Body of pancreas (tissue), 4 donors: ENCODE measurements around the gene TOR4A. TPM values are rescaled to one million over a fixed set of nuclear protein-coding genes. Genes with fewer than 3 reads are reported as not detected.

Experiments used
- ATAC-seq: fragments of 150-250 bp; one replicate; pipeline ENCODE4 v1.9.1; 2016
- DNase-seq, 4 donors: peaks; one replicate each; pipeline ENCODE4 v3.0.0-alpha.2; 2019
- H3K27ac ChIP-seq, 4 donors: fragments of 200-600 bp; sonication (generic); 1 replicate in 3 of 4; 2 replicates in 1 of 4; pipeline versions ENCODE4 v1.5.1 to v1.6.1; 2016 to 2019; ENCODE audit warnings: mild to moderate bottlenecking in 1 of 4, mixed read lengths in 1 of 4, moderate library complexity in 1 of 4
- H3K27me3 ChIP-seq, 2 donors: fragments of 200-600 bp; sonication (generic); one replicate each; pipeline ENCODE4 v1.6.0; 2016; ENCODE audit warnings: mild to moderate bottlenecking in 1 of 2
- H3K36me3 ChIP-seq, 2 donors: fragments of 200-600 bp; sonication (generic); replicated peaks in 1 of 2; 2 replicates each; pipeline ENCODE4 v1.5.1; 2016; ENCODE audit warnings: low read depth in 2 of 2; ENCODE audit not compliant: insufficient read depth in 1 of 2
- H3K4me1 ChIP-seq: fragments of 200-600 bp; sonication (generic); one replicate; pipeline ENCODE4 v1.6.0; 2016
- H3K4me3 ChIP-seq, 2 donors: fragments of 200-600 bp; sonication (generic); 1 replicate in 1 of 2; 2 replicates in 1 of 2; pipeline ENCODE4 v1.5.1; 2016 to 2019
- H3K9me3 ChIP-seq, 3 donors: fragments of 200-600 bp; sonication (generic); 1 replicate in 2 of 3; 2 replicates in 1 of 3; pipeline ENCODE4 v1.5.1; 2016
- POLR2A ChIP-seq, 3 donors: fragments of 450-650 bp; IDR thresholded peaks; one replicate each; pipeline ENCODE4 v1.6.1; 2016; ENCODE audit warnings: antibody characterized with exemption in 3 of 3, mild to moderate bottlenecking in 2 of 3
- WGBS, 2 donors: methylation state at CpG; one replicate each; pipeline ENCODE4 v1.1.5; 2017; 5-methylcytosine and 5-hydroxymethylcytosine counted together
- intact Hi-C: fragments of 100-400 bp; cut with DNase I; formaldehyde crosslinking; loops from one replicate; pipeline ENCODE4 v1.15.1; 2023
- total RNA-seq, 2 donors: library from RNA; depleted of rRNA; stranded (reverse); fragments of >200 nt; gene quantifications; one replicate each; pipeline ENCODE4 v1.1.0, GENCODE V29; 2016
- TF ChIP-seq, protein P1 (sequence below), 7 experiments: fragments of 450-650 bp in 4 of 7; fragments of 200-600 bp in 3 of 7; sonication (generic) in 3 of 7; IDR thresholded peaks; one replicate each; pipeline ENCODE4 v1.5.1; 2016 to 2019; ENCODE audit warnings: antibody characterized with exemption in 7 of 7

Gene TOR4A
- total RNA-seq, 2 donors from 2014 or later, result 9.9 to 12.2 TPM

GRCh38 chr9:137300567-137301080 is 23.1 kb downstream of the TOR4A start:
- WGBS, 2 donors, result 1 to 2% methylated on average over 19 to 25 of the region's 25 CpGs
- no peaks in the 10 kb centered on the region for H3K27me3 ChIP-seq
- no peak for TF ChIP-seq POLR2A (IDR thresholded peaks at IDR 0.05)
- TF ChIP-seq, protein P1, sequence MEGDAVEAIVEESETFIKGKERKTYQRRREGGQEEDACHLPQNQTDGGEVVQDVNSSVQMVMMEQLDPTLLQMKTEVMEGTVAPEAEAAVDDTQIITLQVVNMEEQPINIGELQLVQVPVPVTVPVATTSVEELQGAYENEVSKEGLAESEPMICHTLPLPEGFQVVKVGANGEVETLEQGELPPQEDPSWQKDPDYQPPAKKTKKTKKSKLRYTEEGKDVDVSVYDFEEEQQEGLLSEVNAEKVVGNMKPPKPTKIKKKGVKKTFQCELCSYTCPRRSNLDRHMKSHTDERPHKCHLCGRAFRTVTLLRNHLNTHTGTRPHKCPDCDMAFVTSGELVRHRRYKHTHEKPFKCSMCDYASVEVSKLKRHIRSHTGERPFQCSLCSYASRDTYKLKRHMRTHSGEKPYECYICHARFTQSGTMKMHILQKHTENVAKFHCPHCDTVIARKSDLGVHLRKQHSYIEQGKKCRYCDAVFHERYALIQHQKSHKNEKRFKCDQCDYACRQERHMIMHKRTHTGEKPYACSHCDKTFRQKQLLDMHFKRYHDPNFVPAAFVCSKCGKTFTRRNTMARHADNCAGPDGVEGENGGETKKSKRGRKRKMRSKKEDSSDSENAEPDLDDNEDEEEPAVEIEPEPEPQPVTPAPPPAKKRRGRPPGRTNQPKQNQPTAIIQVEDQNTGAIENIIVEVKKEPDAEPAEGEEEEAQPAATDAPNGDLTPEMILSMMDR (IDR thresholded peaks at IDR 0.05), result no peak
- ATAC-seq (no peak), DNase-seq (peak; percentile 36 to 53 (median 48))
- H3K4me1 ChIP-seq, result peaks cover 83% of the 10 kb centered on the region
- no peaks in the 10 kb centered on the region for H3K36me3 ChIP-seq
- H3K9me3 ChIP-seq, result no peaks in the 10 kb centered on the region
- intact Hi-C loops, result no loop called here
- peak overlapping the region; percentile 32 to 43 for H3K4me3 ChIP-seq
- peak overlapping the region; percentile 84 to 95 (median 90) for H3K27ac ChIP-seq

DNA sequence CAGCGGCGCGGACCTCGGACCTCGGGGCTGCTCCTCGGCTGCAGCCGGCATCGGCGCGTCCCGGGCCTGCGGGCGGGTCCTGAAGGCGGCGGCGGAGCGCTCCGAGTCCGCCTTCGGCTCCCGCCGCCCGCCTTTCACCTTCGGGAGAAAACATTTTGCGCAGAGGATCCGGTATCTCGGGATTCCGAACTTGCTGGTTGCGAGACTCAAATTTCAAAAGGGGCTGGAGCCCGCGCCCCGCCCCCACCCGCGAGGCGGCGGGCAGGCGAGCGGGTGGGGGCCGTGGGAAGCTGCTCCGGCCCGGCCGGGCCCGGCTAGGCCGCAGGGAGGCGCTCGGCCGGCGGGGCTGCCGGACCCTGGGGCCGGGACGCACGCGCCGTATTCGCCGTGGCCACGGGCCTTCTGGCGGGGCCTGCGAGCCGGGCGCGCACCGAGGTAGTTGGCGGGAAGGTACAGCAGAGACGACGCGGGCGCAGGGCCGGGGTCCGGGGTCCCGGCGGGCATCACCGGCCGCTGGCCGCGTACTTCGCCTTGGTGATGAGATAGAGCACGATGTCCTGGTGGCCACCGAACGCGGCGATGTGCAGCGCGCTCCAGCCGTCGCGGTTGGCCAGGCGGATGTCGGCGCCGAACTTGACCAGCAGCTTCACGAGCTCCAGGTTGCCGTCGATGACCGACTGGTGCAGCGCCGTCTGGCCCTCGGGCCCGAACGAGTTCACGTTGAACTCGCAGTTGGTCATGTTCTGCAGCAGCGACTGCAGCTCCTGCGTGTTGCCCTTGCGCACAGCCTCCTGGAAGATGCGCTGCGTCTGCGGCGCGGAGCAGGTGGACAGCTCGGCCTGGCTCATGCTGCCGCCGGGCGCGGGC is 23.8 kb downstream of the TOR4A start:
- peaks cover 85% of the 10 kb centered on the region for H3K4me1 ChIP-seq
- intact Hi-C loops, result no loop called here

GRCh38 chr9:137302118-137302448 is 24.6 kb downstream of the TOR4A start, which contains the start of gene NRARP:
TSS of gene NRARP (minus strand) at chr9:137302271. CDS start at chr9:137301928, 343 bp downstream.
- peaks cover 85% of the 10 kb centered on the region for H3K4me1 ChIP-seq
- H3K9me3 ChIP-seq, result no peaks in the 10 kb centered on the region
- ATAC-seq, result peak; percentile 70
- peak within 1 kb of the TSS; percentile 88 to 99 (median 95) for H3K27ac ChIP-seq
- intact Hi-C loops, result no loop called here
- no peaks in the 10 kb centered on the region for H3K27me3 ChIP-seq
- H3K4me3 ChIP-seq, result peak within 1 kb of the TSS; percentile 43 to 54
- DNase-seq, result peak; percentile 92 to 95 (median 92)
- WGBS, 2 donors, result 1% methylated on average over 57 of the region's 60 CpGs; no CpG with 5 or more reads in 1 of the 2 donors
- H3K36me3 ChIP-seq, result no peaks in the 10 kb centered on the region
- TF ChIP-seq, protein P1 (IDR thresholded peaks at IDR 0.05), result no peak
- TF ChIP-seq POLR2A (IDR thresholded peaks at IDR 0.05), result peak; percentile 55 to 81 (median 67)

More for the DNA sequence above, 23.8 kb downstream of the TOR4A start:
- 0% methylated on average over 111 of the region's 115 CpGs; no CpG with 5 or more reads in 1 of the 2 donors for WGBS, 2 donors
- Histone ChIP-seq H3K4me3 (peak overlapping the region; percentile 43 to 54), H3K27me3 (no peaks in the 10 kb centered on the region), H3K9me3 (no peaks in the 10 kb centered on the region), H3K36me3 (no peaks in the 10 kb centered on the region), H3K27ac (peak overlapping the region; percentile 84 to 95 (median 90))
- ATAC-seq (peak; percentile 38), DNase-seq (peak; percentile 65 to 71 (median 68))
- TF ChIP-seq POLR2A (IDR thresholded peaks at IDR 0.05), result peak; percentile 18 to 34 (median 31)
- TF ChIP-seq, protein P1 (IDR thresholded peaks at IDR 0.05), result peak in 5 of 7 experiments; percentile 19 to 58 (median 35)

DNA sequence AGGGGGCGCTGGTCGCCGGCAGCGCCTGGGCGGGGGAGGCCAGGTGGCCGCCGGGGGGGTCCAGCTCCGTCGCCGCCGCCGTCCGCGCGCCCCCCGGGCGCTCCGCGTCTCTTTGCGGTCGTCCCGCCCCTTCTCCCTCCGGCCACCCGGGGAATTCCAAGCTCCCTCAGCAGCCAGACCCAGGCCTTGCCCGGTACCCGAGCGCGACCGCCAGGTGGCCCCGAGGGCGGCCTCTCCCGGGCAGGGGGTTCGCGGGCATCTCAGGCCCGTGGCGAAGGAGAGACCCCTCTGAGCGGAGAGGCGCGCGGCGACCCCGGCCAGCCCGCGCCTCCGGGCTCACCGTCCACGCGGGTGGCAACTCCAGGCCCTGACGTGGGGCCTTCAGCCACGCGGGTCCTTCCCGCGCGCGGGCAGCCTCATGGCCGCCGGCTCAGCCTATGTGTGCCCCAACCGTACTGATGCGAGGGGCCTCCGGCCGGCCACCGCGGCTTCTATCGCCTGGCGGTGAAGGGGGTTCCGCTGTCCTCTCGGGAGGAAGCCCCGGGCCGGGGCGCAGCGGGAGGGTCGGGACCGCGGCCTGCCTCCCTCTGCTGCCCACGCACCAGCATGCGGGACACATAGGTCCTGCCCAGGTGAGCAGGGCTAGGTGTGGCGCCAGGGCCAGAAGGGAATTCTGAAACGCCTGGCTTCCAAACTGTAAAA is 25.1 kb downstream of the TOR4A start:
- Histone ChIP-seq H3K27ac (peak overlapping the region; percentile 88 to 99 (median 95)), H3K4me1 (peaks cover 85% of the 10 kb centered on the region), H3K9me3 (no peaks in the 10 kb centered on the region), H3K27me3 (no peaks in the 10 kb centered on the region), H3K4me3 (no peak overlapping the region), H3K36me3 (no peaks in the 10 kb centered on the region)
- WGBS, 2 donors, result 7% methylated on average over 72 of the region's 78 CpGs; no CpG with 5 or more reads in 1 of the 2 donors
- peak in 2 of 3 donors; percentile 33 to 36 for TF ChIP-seq POLR2A (IDR thresholded peaks at IDR 0.05)
- TF ChIP-seq, protein P1 (IDR thresholded peaks at IDR 0.05), result peak; percentile 43 to 69 (median 66)
- DNase-seq (peak in 2 of 4 donors; percentile 78 to 80), ATAC-seq (peak; percentile 53)
- intact Hi-C loops, result no loop called here
